GM18498 (cell line): ENCODE data around the gene LRP1.
A peak's percentile ranks its signal among the peaks of the same experiment; 100 is the strongest.

Experiments used
- ATAC-seq: cut with Tn5 transposase; IDR thresholded peaks from one replicate; pipeline ENCODE4 v1.9.1; 2021; ENCODE audit warnings: mild to moderate bottlenecking, moderate library complexity; ENCODE audit not compliant: unreplicated experiment

The LRP1 gene

GRCh38 chr12:57170408-57170807 is 42.1 kb downstream of the LRP1 start:
- no peak for ATAC-seq

GRCh38 chr12:57170927-57171326 is 42.6 kb downstream of the LRP1 start:
- no peak for ATAC-seq

GRCh38 chr12:57171668-57172067 is 43.4 kb downstream of the LRP1 start:
- ATAC-seq: no peak

- ATAC-seq: no peak
Observed at GRCh38 chr12:57173089-57173488, 44.8 kb downstream of the LRP1 start.

- ATAC-seq: no peak
Observed at GRCh38 chr12:57173683-57174082, 45.4 kb downstream of the LRP1 start.

GRCh38 chr12:57175428-57176138 is 47.3 kb downstream of the LRP1 start:
- ATAC-seq: no peak

GRCh38 chr12:57176139-57176477 is 47.8 kb downstream of the LRP1 start:
- ATAC-seq: no peak

- no peak for ATAC-seq
Observed at GRCh38 chr12:57176846-57177245, 48.6 kb downstream of the LRP1 start.

- ATAC-seq: no peak
Observed at GRCh38 chr12:57177354-57177753, 49.1 kb downstream of the LRP1 start.

GRCh38 chr12:57178213-57178612 is 49.9 kb downstream of the LRP1 start:
- no peak for ATAC-seq

GRCh38 chr12:57179331-57180086 is 51.2 kb downstream of the LRP1 start:
- ATAC-seq: no peak

GRCh38 chr12:57180321-57180989 is 52.2 kb downstream of the LRP1 start:
- ATAC-seq: no peak

GRCh38 chr12:57181072-57181471 is 52.8 kb downstream of the LRP1 start:
- ATAC-seq: no peak

GRCh38 chr12:57181561-57182155 is 53.4 kb downstream of the LRP1 start:
- no peak for ATAC-seq

GRCh38 chr12:57182918-57183575 is 54.8 kb downstream of the LRP1 start:
- peak; percentile 90 for ATAC-seq

GRCh38 chr12:57183939-57184725 is 55.8 kb downstream of the LRP1 start:
- ATAC-seq: no peak

GRCh38 chr12:57185403-57185802 is 57.1 kb downstream of the LRP1 start:
- ATAC-seq: no peak

- no peak for ATAC-seq
Observed at GRCh38 chr12:57185906-57186508, 57.7 kb downstream of the LRP1 start.

GRCh38 chr12:57187222-57188089 is 59.2 kb downstream of the LRP1 start:
- no peak for ATAC-seq
